Spleen (tissue), 11 donors: ENCODE measurements around the gene CRHR2. TPM values are rescaled to one million over a fixed set of nuclear protein-coding genes. Genes with fewer than 3 reads are reported as not detected.

ENCODE experiments used
- DNase-seq: peaks from one replicate; pipeline ENCODE4 v3.0.0-alpha.2; 2020
- H3K27ac ChIP-seq, 8 donors: fragments of 200-600 bp; sonication (generic) in 7 of 8; 1 replicate in 4 of 8; 2 replicates in 4 of 8; pipeline versions ENCODE4 v1.5.0 to v1.8.0; 2016 to 2021; ENCODE audit warnings: inconsistent platforms in 4 of 8, mild to moderate bottlenecking in 4 of 8, moderate library complexity in 1 of 8
- H3K27me3 ChIP-seq, 7 donors: fragments of 200-600 bp; sonication (generic) in 6 of 7; replicated peaks in 1 of 7; 1 replicate in 4 of 7; 2 replicates in 3 of 7; pipeline versions ENCODE4 v1.5.0 to v1.8.0; 2016 to 2021; ENCODE audit warnings: inconsistent platforms in 3 of 7, mild to moderate bottlenecking in 1 of 7
- H3K36me3 ChIP-seq, 6 donors: fragments of 200-600 bp; sonication (generic) in 5 of 6; 1 replicate in 4 of 6; 2 replicates in 2 of 6; pipeline versions ENCODE4 v1.5.0 to v1.8.0; 2016 to 2021; ENCODE audit warnings: inconsistent platforms in 2 of 6
- H3K4me1 ChIP-seq, 6 donors: fragments of 200-600 bp; sonication (generic) in 5 of 6; 1 replicate in 3 of 6; 2 replicates in 3 of 6; pipeline versions ENCODE4 v1.5.0 to v1.8.0; 2016 to 2021; ENCODE audit warnings: inconsistent platforms in 3 of 6
- H3K4me3 ChIP-seq, 8 donors: fragments of 200-600 bp; sonication (generic) in 7 of 8; 1 replicate in 4 of 8; 2 replicates in 4 of 8; pipeline versions ENCODE4 v1.5.0 to v1.8.0; 2016 to 2021; ENCODE audit warnings: inconsistent platforms in 4 of 8, mild to moderate bottlenecking in 4 of 8, moderate library complexity in 2 of 8
- H3K9me3 ChIP-seq, 8 donors: fragments of 200-600 bp; sonication (generic) in 7 of 8; 1 replicate in 4 of 8; 2 replicates in 4 of 8; pipeline versions ENCODE4 v1.5.0 to v1.8.0; 2016 to 2021; ENCODE audit warnings: inconsistent platforms in 4 of 8
- POLR2A ChIP-seq, 3 donors: fragments of 450-650 bp; IDR thresholded peaks; one replicate each; pipeline ENCODE4 v1.5.1; 2017; ENCODE audit warnings: antibody characterized with exemption in 3 of 3, mild to moderate bottlenecking in 1 of 3
- POLR2AphosphoS5 ChIP-seq, 3 donors: sonication (generic); formaldehyde crosslinking; IDR thresholded peaks; one replicate each; pipeline ENCODE4 v1.5.1; 2017; ENCODE audit warnings: antibody characterized with exemption in 3 of 3
- WGBS, 5 donors: extraction: QIAGEN DNeasy Blood & Tissue Kit in 3 of 5; methylation state at CpG; one replicate each; pipeline versions ENCODE4 v1.1.5 to v1.1.7; 2013 to 2018; 5-methylcytosine and 5-hydroxymethylcytosine counted together
- intact Hi-C: fragments of 100-400 bp; cut with DNase I; formaldehyde crosslinking; loops from one replicate; pipeline ENCODE4 v1.15.0; 2023; ENCODE audit warnings: low total_unique reads
- polyA plus RNA-seq, 3 donors: library from polyadenylated mRNA; stranded (reverse); fragments of 200-250 nt; gene quantifications; one replicate each; pipeline ENCODE4 v1.2.1, GENCODE V29; 2013
- total RNA-seq, 7 donors: library from RNA; depleted of rRNA in 3 of 7; stranded (reverse); fragments of >200 nt in 3 of 7; fragmentation: NEBNext Ultra II Directional in 4 of 7; extraction: Animal tissue kit (Norgen Biotek cat#: 25700) in 4 of 7; gene quantifications; one replicate each; pipeline versions ENCODE4 v1.1.0 to v1.2.1, GENCODE V29; 2016 to 2021
- TF ChIP-seq, protein P1 (sequence below), 11 experiments: fragments of 200-600 bp in 7 of 11; fragments of 450-650 bp in 4 of 11; sonication (generic) in 4 of 11; IDR thresholded peaks in 8 of 11; conservative IDR thresholded peaks in 3 of 11; 1 replicate in 7 of 11; 2 replicates in 4 of 11; pipeline versions ENCODE4 v1.4.0 to v1.8.0; 2016 to 2021; ENCODE audit warnings: antibody characterized with exemption in 11 of 11, inconsistent platforms in 4 of 11, mild to moderate bottlenecking in 1 of 11
- donor health status: healthy with polysubstance abuse.
- donor health status: DM: no; HTN: no; CAD: no; lungs with moderate emphysema.
- donor health status: DM: no; HTN: no; CAD: no.
- donor health status: Bipolar disorder and iron deficiency.
- donor health status: healthy.
- donor health status: DM: no; HTN: no; CAD: no.
- donor health status: DM: yes; HTN: yes; CAD: no.

Gene CRHR2
- total and polyA plus RNA-seq, 10 donors = not detected

DNA sequence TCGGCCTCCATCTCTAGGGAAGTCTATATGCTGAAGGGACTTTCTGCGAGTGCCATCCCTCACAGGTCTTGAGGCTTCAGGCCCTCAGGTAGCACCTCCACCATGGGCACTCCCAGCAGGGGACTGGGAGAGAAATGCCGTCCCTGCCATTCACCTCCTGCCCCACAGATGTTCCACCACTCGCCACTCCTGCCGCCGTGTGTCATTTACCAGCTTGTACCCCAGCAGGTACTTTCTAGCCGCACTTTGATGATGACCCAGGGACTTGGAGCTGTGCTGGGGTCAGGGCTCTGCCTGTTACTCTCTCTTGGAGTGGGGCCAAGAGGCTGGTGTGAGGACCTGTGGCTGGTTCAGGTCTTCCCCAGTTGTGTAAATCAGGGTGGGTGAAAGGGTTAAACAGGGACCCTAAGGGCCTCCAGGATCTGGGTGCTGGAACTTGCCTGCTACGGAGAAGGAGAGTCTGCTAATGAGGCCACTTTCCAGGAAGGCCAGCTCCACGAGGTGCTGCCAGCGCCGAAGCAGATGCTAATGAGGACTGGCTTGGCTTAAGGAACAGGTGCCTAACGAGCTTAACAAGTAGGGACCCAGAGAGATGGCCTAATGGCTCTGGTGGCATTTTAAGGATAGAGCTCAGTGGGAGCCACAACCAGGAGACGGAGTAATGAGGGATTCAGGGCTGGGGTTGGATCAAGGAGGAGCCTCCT lies 32.4 kb downstream of the CRHR2 start:
- Histone ChIP-seq H3K27ac (no peak overlapping the region), H3K27me3 (no peaks in the 10 kb centered on the region), H3K4me3 (no peak overlapping the region), H3K9me3 (no peaks in the 10 kb centered on the region), H3K36me3 (peaks cover 0 to 33% (median 0%) of the 10 kb centered on the region in 6 donors), H3K4me1 (no peaks in the 10 kb centered on the region)
- peak; percentile 14 for DNase-seq
- TF ChIP-seq POLR2AphosphoS5 (IDR thresholded peaks at IDR 0.05) = no peak
- TF ChIP-seq, protein P1, sequence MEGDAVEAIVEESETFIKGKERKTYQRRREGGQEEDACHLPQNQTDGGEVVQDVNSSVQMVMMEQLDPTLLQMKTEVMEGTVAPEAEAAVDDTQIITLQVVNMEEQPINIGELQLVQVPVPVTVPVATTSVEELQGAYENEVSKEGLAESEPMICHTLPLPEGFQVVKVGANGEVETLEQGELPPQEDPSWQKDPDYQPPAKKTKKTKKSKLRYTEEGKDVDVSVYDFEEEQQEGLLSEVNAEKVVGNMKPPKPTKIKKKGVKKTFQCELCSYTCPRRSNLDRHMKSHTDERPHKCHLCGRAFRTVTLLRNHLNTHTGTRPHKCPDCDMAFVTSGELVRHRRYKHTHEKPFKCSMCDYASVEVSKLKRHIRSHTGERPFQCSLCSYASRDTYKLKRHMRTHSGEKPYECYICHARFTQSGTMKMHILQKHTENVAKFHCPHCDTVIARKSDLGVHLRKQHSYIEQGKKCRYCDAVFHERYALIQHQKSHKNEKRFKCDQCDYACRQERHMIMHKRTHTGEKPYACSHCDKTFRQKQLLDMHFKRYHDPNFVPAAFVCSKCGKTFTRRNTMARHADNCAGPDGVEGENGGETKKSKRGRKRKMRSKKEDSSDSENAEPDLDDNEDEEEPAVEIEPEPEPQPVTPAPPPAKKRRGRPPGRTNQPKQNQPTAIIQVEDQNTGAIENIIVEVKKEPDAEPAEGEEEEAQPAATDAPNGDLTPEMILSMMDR (IDR thresholded peaks at IDR 0.05 in 8 of 11, conservative IDR thresholded peaks at IDR 0.05 in 3 of 11) = no peak
- no peak for TF ChIP-seq POLR2A (IDR thresholded peaks at IDR 0.05)
- WGBS, 5 donors = 90 to 92% (median 92%) methylated on average over 13 of the region's 13 CpGs
- intact Hi-C loops = no loop called here

DNA sequence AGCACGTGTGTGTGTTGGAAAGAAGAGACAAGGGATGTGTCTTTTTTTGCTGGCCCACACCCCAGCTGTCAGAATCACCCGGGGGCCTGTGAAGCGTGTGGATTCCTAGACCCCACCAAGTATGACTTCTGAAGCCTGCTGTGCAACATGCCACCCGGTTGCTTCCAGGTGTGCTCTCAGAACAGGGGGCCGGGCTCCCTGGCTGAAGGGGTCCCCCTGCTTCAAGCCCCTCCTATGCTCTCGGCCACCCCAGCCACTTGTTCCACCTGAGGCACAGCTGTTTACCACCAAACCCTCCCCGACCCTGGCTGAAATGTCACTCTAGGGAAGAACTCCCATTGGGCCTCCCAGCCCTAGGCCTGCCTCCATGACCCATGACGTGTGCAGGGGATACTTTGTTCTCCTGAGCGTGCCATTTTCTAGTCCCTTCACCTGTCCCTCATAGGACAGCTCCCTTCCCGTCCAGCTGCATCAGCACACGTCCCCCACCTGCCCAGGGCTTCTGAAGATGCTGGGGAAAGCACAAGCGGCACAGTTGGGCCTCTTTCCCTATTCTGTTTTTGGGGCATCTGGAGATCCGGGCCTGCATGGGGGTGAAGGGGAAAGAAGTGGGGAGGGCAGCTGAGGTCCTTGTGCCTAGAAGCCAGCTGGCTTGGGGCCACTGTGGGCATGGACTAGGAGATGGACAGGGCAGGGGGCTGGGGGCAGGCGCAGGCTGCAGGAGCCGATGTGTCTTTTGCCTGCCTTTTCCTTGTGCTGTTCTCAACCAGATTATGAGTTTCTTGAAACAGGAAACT lies 33.3 kb downstream of the CRHR2 start:
- Histone ChIP-seq H3K4me3 (no peak overlapping the region), H3K9me3 (no peaks in the 10 kb centered on the region), H3K27ac (no peak overlapping the region), H3K4me1 (no peaks in the 10 kb centered on the region), H3K27me3 (no peaks in the 10 kb centered on the region), H3K36me3 (peaks cover 0 to 36% (median 0%) of the 10 kb centered on the region in 6 donors)
- peak; percentile 20 for DNase-seq
- no peak for TF ChIP-seq POLR2A (IDR thresholded peaks at IDR 0.05)
- TF ChIP-seq POLR2AphosphoS5 (IDR thresholded peaks at IDR 0.05) = no peak
- TF ChIP-seq, protein P1 (IDR thresholded peaks at IDR 0.05 in 8 of 11, conservative IDR thresholded peaks at IDR 0.05 in 3 of 11) = no peak
- 83 to 96% (median 90%) methylated on average over 15 of the region's 15 CpGs for WGBS, 5 donors
- intact Hi-C loops = no loop called here

DNA sequence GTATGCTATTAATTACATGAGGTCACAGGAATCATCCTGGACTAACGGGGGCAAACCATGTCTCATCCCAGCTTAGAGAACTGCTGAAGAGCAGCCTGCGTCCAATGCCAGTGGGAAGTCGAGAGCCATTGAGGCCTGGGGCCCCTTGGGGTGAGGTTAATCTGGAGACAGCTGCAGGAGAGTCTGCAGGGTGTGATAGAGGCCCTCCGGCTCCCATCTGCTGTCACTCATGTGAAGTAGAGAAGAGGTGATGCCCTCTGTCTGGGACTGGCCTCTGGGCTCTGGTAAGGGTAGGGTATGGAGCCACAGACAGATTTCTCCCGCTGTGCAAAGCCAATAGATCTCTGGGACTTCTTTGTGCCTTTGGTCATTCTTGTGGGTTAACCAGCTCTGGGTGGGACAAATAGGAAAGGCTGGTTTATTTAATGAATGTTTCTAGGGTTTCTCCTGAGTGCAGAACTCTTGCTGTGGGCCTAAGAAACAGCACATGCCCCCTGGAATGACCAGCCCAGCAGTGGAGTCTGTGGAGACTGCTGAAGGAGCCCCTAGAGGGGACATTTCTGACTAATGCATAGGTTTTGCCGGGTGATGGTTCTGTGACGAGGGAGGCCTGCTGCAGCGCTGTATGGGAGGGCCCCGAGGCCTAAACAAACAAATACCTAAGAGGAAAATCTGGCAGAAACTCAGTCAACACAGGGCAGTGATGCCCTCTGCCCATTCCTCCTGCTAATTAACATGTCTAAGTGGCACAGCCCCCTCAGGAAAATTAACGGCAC lies 34.5 kb downstream of the CRHR2 start:
- H3K9me3 ChIP-seq = no peaks in the 10 kb centered on the region
- intact Hi-C loops = no loop called here

More for the DNA sequence above, 34.5 kb downstream of the CRHR2 start:
- H3K27ac ChIP-seq = no peak overlapping the region
- DNase-seq = peak; percentile 46
- H3K36me3 ChIP-seq = peaks cover 0 to 39% (median 0%) of the 10 kb centered on the region in 6 donors
- H3K27me3 ChIP-seq = no peaks in the 10 kb centered on the region
- TF ChIP-seq, protein P1 (IDR thresholded peaks at IDR 0.05 in 8 of 11, conservative IDR thresholded peaks at IDR 0.05 in 3 of 11) = no peak
- TF ChIP-seq POLR2AphosphoS5 (IDR thresholded peaks at IDR 0.05) (no peak), POLR2A (IDR thresholded peaks at IDR 0.05) (no peak)
- no peak overlapping the region for H3K4me3 ChIP-seq
- WGBS, 5 donors = 90 to 95% (median 93%) methylated on average over 10 of the region's 10 CpGs
- H3K4me1 ChIP-seq = no peaks in the 10 kb centered on the region
